Measurements from ENCODE around the gene TNFSF4. TPM values are rescaled to one million over a fixed set of nuclear protein-coding genes. Genes with fewer than 3 reads are reported as not detected.
"Not testable (repeated sequence)": the region's sequence is repeated elsewhere in the genome, so short reads cannot be mapped to it uniquely, and the experiment has no call there.

The TNFSF4 gene
- total RNA-seq = 0.73 TPM
- long read RNA-seq, partial matches to known transcripts = 1 of 3 reads
- long read RNA-seq, other reads (novel, unspliced or antisense) = 2 of 3 reads

DNA sequence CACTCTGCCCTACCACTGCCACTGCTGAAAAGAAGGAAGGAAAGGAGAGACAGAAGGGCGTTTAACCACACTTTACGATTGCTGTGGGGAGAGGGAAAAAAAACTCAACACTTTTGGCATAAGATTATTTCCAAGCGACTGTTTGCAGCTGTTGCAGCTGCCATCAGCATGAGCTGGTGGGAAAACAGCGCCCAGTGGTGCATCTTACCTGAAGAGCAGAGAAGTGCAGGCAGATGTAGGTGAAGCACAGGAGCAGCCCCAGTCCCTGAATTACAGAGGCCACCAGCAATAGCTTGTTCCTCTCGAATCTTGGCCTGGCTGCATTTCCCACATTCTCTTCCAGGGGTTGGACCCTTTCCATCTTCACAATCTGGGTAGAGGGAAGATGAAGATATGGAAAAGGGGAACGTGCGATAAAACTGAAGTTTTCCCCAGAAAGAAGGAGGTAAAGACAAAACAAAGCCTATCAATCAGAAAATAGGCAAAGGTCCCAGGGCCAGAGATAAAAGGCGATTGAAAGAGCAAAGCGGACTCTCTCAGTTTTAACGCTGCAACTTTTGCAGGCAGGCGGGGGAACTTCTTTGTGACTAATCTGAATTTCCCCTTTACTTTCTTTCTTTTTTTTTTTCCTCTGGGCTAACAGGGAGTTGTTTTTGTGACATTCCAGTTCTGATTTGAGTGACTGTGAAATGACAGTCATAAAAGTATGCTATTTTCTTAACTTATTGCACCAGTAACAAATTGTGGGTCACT is at the start of gene TNFSF4:
Gene TNFSF4, minus strand, starts transcription at position 516 of the 753 bp plus-strand sequence. Its CDS starts 155 bp downstream, at position 361.
- ATAC-seq (ENCODE audit: poor library complexity) (peak; percentile 49), DNase-seq (no peak)
- intact Hi-C loops (cut with DNase I) = loop anchor here (5.0 kb wide), 1 partner anchor 460 kb away; no protein-coding TSS in a partner anchor

DNA sequence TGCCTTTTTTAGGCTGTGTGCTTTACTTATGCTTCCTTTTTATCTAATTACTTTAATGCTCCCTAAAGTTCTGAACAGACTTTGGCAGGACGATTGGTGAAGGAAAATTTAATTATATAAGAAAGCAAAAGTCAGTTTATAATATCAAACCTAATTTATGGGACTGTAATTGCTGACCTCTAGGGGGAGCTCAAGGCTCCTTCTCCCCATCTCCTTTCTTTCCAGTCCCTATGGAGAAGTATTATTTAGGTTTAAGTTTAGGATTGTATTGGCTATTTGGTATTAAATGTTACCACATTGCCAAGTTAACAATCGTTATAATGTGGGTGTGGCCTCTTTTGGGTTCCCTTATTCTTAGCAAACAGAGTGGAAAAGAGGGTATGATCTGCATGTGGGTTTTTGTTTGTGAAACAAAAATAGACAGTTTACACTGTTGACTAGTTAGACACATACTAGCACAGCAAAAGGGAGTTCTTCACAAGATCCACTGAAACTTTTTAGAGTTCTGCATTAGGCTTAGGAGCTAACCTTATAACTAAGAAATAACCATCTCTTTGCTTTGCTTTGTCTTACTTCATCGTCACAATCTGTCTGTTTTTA is 48.2 kb upstream of the TNFSF4 start:
- intact Hi-C loops (cut with DNase I) = no loop called here
- DNase-seq = no peak

GRCh38 chr1:173253046-173253445 is 45.9 kb upstream of the TNFSF4 start:
- intact Hi-C loops (cut with DNase I) = no loop called here
- DNase-seq = no peak
- ATAC-seq (ENCODE audit: poor library complexity) = no peak

More for the DNA sequence above, 48.2 kb upstream of the TNFSF4 start:
- ATAC-seq (ENCODE audit: poor library complexity) = no peak

- ATAC-seq (ENCODE audit: poor library complexity) = peak; percentile 57
- intact Hi-C loops (cut with DNase I) = no loop called here
Measured at GRCh38 chr1:173249349-173249748, 42.2 kb upstream of the TNFSF4 start.

GRCh38 chr1:173248247-173248940 is 41.3 kb upstream of the TNFSF4 start:
- intact Hi-C loops (cut with DNase I) = no loop called here
- no peak for DNase-seq

More at GRCh38 chr1:173249349-173249748, 42.2 kb upstream of the TNFSF4 start:
- no peak for DNase-seq

DNA sequence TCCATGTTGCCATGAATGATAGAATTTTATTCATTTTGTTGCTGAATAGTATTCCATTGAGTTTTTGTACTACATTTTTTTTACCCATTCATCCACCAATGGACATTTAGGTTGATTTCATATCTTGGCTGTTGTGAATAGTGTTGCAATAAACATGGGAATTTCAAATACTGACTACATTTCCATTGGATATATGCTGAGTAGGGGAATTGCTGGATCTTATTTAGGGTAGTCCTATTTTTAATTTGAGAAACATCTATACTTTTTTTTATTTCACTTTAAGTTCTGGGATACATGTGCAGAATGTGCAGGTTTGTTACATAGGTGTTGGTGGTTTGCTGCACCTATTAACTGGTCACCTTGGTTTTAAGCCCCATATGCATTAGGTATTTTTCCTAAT is 38.8 kb upstream of the TNFSF4 start:
- intact Hi-C loops (cut with DNase I) = no loop called here
- DNase-seq (no peak), ATAC-seq (ENCODE audit: poor library complexity) (no peak)

More at GRCh38 chr1:173248247-173248940, 41.3 kb upstream of the TNFSF4 start:
- ATAC-seq (ENCODE audit: poor library complexity) = no peak

DNA sequence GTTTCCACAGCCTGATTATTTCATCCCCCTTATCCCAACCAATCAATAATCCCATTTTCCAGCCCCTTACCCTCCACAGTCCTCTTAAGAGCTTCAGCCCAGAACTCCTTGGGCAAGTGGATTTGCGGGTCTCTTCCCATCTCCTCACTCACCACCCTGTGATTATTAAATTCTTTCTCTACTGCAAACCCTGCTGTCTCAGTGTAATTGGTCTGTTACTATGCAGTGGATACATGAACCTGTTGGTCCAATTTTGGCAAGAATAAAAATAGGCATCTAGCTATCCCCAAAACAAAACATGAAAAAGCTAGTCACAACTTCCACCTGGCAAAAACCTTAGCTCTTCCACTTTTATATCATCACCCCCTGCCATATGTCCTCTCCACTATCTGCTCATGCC is 36.2 kb upstream of the TNFSF4 start:
- no peak for ATAC-seq (ENCODE audit: poor library complexity)
- no peak for DNase-seq
- intact Hi-C loops (cut with DNase I) = no loop called here

GRCh38 chr1:173241528-173242347 is 34.6 kb upstream of the TNFSF4 start:
- ATAC-seq (ENCODE audit: poor library complexity) = no peak
- intact Hi-C loops (cut with DNase I) = no loop called here
- DNase-seq = no peak

- intact Hi-C loops (cut with DNase I) = no loop called here
- ATAC-seq (ENCODE audit: poor library complexity) (no peak), DNase-seq (no peak)
Measured at GRCh38 chr1:173240609-173241008, 33.5 kb upstream of the TNFSF4 start.

- intact Hi-C loops (cut with DNase I) = no loop called here
- no peak for ATAC-seq (ENCODE audit: poor library complexity)
Measured at GRCh38 chr1:173239058-173239457, 31.9 kb upstream of the TNFSF4 start.

DNA sequence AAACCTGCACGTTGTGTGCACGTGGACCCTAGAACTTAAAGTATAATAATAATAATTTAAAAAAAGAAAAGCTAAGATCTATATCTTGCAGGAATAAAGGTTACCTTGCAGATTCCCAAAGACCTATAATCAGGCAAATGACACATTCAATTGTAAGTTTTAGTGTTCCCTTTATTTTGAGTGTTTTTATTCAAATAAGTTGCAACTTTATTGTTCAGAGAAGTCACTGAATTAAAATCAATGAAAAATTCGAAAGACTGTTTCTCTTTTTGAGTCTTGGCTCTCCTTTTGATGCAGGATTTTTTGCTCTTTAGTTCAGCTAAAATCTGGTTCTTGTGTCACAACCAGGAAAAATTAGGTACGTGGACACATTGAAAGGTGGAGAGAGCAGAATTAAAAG is 27.8 kb upstream of the TNFSF4 start:
- no peak for DNase-seq
- intact Hi-C loops (cut with DNase I) = no loop called here
- no peak for ATAC-seq (ENCODE audit: poor library complexity)

More at GRCh38 chr1:173239058-173239457, 31.9 kb upstream of the TNFSF4 start:
- no peak for DNase-seq

DNA sequence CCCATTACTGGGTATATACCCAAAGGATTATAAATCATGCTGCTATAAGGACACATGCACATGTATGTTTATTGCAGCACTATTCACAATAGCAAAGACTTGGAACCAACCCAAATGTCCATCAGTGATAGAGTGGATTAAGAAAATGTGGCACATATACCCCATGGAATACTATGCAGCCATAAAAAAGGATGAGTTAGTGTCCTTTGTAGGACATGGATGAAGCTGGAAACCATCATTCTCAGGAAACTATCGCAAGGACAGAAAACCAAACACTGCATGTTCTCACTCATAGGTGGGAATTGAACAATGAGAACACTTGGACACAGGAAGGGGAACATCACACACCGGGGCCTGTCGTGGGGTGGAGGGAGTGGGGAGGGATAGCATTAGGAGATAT is 27.3 kb upstream of the TNFSF4 start:
- intact Hi-C loops (cut with DNase I); ATAC-seq (ENCODE audit: poor library complexity); DNase-seq: not testable (repeated sequence)

DNA sequence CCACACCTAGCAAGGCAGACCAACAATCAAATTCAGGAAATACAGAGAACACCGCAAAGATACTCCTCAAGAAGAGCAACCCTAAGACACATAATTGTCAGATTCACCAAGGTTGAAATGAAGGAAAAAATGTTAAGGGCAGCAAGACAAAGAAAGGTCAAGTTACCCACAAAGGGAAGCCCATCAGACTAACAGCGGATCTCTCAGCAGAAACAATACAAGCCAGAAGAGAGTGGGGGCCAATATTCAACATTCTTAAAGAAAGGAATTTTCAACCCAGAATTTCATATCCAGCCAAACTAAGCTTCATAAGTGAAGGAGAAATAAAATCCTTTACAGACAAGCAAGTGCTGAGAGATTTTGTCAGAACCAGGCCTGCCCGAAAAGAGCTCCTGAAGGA is 21.9 kb upstream of the TNFSF4 start:
- ATAC-seq (ENCODE audit: poor library complexity); DNase-seq; intact Hi-C loops (cut with DNase I): not testable (repeated sequence)

GRCh38 chr1:173224949-173225348 is 17.8 kb upstream of the TNFSF4 start:
- DNase-seq = no peak
- intact Hi-C loops (cut with DNase I) = no loop called here
- no peak for ATAC-seq (ENCODE audit: poor library complexity)

GRCh38 chr1:173224280-173224892 is 17.3 kb upstream of the TNFSF4 start:
- no peak for ATAC-seq (ENCODE audit: poor library complexity)
- DNase-seq = no peak
- intact Hi-C loops (cut with DNase I) = no loop called here

- intact Hi-C loops (cut with DNase I) = no loop called here
- DNase-seq (no peak), ATAC-seq (ENCODE audit: poor library complexity) (no peak)
Measured at GRCh38 chr1:173223031-173223380, 15.9 kb upstream of the TNFSF4 start.

GRCh38 chr1:173222149-173223030 is 15.3 kb upstream of the TNFSF4 start:
- DNase-seq = no peak
- intact Hi-C loops (cut with DNase I) = no loop called here
- no peak for ATAC-seq (ENCODE audit: poor library complexity)
